Neural progenitor cell (in vitro differentiated cells): ENCODE results near the gene GOLIM4. TPM values are rescaled to one million over a fixed set of nuclear protein-coding genes. Genes with fewer than 3 reads are reported as not detected.

Experiments used
- DNase-seq: peaks from one replicate; pipeline ENCODE4 v3.0.0-alpha.2; 2016; ENCODE audit warnings: low spot score
- H2AFZ ChIP-seq: fragments of 200-600 bp; sonication (generic); replicated peaks from 2 replicates; pipeline ENCODE4 v1.6.1; 2016; ENCODE audit warnings: antibody characterized with exemption
- H3F3A ChIP-seq: fragments of 200-600 bp; sonication (generic); 2 replicates; pipeline ENCODE4 v1.6.1; 2016; ENCODE audit warnings: antibody characterized with exemption, low read depth
- H3K27ac ChIP-seq: fragments of 200-600 bp; sonication (generic); 2 replicates; pipeline ENCODE4 v1.5.1; 2016; ENCODE audit warnings: mild to moderate bottlenecking
- H3K27me3 ChIP-seq: fragments of 200-600 bp; sonication (generic); 2 replicates; pipeline ENCODE4 v1.6.1; 2016; ENCODE audit warnings: mild to moderate bottlenecking, moderate library complexity
- H3K36me3 ChIP-seq: fragments of 200-600 bp; sonication (generic); 2 replicates; pipeline ENCODE4 v1.5.1; 2016
- H3K4me1 ChIP-seq: fragments of 200-600 bp; sonication (generic); 2 replicates; pipeline ENCODE4 v1.6.1; 2016; ENCODE audit warnings: mixed run types
- H3K4me2 ChIP-seq: fragments of 200-600 bp; sonication (generic); 2 replicates; pipeline ENCODE4 v1.6.1; 2016
- H3K4me3 ChIP-seq: fragments of 200-600 bp; sonication (generic); 2 replicates; pipeline ENCODE4 v1.5.1; 2016
- H3K79me2 ChIP-seq: fragments of 200-600 bp; sonication (generic); 2 replicates; pipeline ENCODE4 v1.6.1; 2016; ENCODE audit warnings: low read depth
- H3K9ac ChIP-seq: fragments of 200-600 bp; sonication (generic); 2 replicates; pipeline ENCODE4 v1.6.1; 2016
- H3K9me3 ChIP-seq: fragments of 200-600 bp; sonication (generic); 2 replicates; pipeline ENCODE4 v1.5.1; 2016; ENCODE audit warnings: low read depth
- H4K20me1 ChIP-seq: fragments of 200-600 bp; sonication (generic); 2 replicates; pipeline ENCODE4 v1.6.1; 2016; ENCODE audit warnings: low read depth
- H3K27ac Mint-ChIP-seq: 3 replicates; pipeline ENCODE4 v1.8.0; 2021; ENCODE audit warnings: mixed read lengths
- H3K27me3 Mint-ChIP-seq: 2 replicates; pipeline ENCODE4 v1.8.0; 2022; ENCODE audit warnings: low read depth, mild to moderate bottlenecking, inconsistent platforms, moderate library complexity, mixed read lengths; ENCODE audit not compliant: insufficient read depth
- H3K36me3 Mint-ChIP-seq: 3 replicates; pipeline ENCODE4 v1.8.0; 2021; ENCODE audit warnings: mixed read lengths
- H3K4me1 Mint-ChIP-seq: 3 replicates; pipeline ENCODE4 v1.8.0; 2021; ENCODE audit warnings: mixed read lengths
- H3K4me3 Mint-ChIP-seq: 3 replicates; pipeline ENCODE4 v1.8.0; 2021; ENCODE audit warnings: mild to moderate bottlenecking, moderate library complexity, mixed read lengths
- H3K9me3 Mint-ChIP-seq: 3 replicates; pipeline ENCODE4 v1.8.0; 2020; ENCODE audit warnings: mixed read lengths
- CTCF ChIP-seq: fragments of 200-600 bp; sonication (generic); IDR thresholded peaks from 2 replicates; pipeline ENCODE4 v1.5.1; 2017; ENCODE audit warnings: antibody characterized with exemption, mild to moderate bottlenecking
- EZH2 ChIP-seq: fragments of 200-600 bp; sonication (generic); IDR thresholded peaks from 2 replicates; pipeline ENCODE4 v1.6.1; 2017; ENCODE audit warnings: antibody characterized with exemption, mild to moderate bottlenecking, moderate library complexity
- EZH2phosphoT487 ChIP-seq: fragments of 200-600 bp; sonication (generic); IDR thresholded peaks from 2 replicates; pipeline ENCODE4 v1.6.1; 2017; ENCODE audit warnings: antibody characterized with exemption
- total RNA-seq: library from RNA; depleted of rRNA; stranded (reverse); fragments of >200 nt; gene quantifications from 2 replicates; pipeline ENCODE4 v1.2.3, GENCODE V29; 2015; ENCODE audit warnings: low replicate concordance

The GOLIM4 gene
- total RNA-seq, 1 donor from 2014 or later, result 22.9 TPM

- no peak overlapping the region for H3K27ac ChIP-seq
- TF ChIP-seq EZH2phosphoT487 (no peak), EZH2 (no peak), CTCF (no peak)
- H3K9me3 ChIP-seq, result no peaks in the 10 kb centered on the region
- H2AFZ ChIP-seq, result no peak overlapping the region
- Mint-ChIP-seq H3K9me3 (no peaks in the 10 kb centered on the region), H3K36me3 (no peaks in the 10 kb centered on the region), H3K27me3 (no peaks in the 10 kb centered on the region), H3K4me3 (no peak overlapping the region), H3K27ac (no peak overlapping the region), H3K4me1 (peaks cover 31% of the 10 kb centered on the region)
- no peak overlapping the region for H3K4me3 ChIP-seq
- DNase-seq, result no peak
- peaks cover 98% of the 10 kb centered on the region for H3K79me2 ChIP-seq
- no peaks in the 10 kb centered on the region for H3K27me3 ChIP-seq
- peaks cover 57% of the 10 kb centered on the region for H4K20me1 ChIP-seq
- no peaks in the 10 kb centered on the region for H3K36me3 ChIP-seq
- no peak overlapping the region for H3K4me2 ChIP-seq
- H3K4me1 ChIP-seq, result peaks cover 27% of the 10 kb centered on the region
- H3F3A ChIP-seq, result peaks cover 2% of the 10 kb centered on the region
- no peak overlapping the region for H3K9ac ChIP-seq
Observed at GRCh38 chr3:168089179-168089771, 6.4 kb downstream of the GOLIM4 start.

GRCh38 chr3:168088106-168088720 lies 7.5 kb downstream of the GOLIM4 start:
- no peak overlapping the region for H3K4me3 Mint-ChIP-seq
- H3K27ac Mint-ChIP-seq, result no peak overlapping the region
- Histone ChIP-seq H3F3A (no peaks in the 10 kb centered on the region), H3K79me2 (peaks cover 98% of the 10 kb centered on the region), H4K20me1 (peaks cover 46% of the 10 kb centered on the region), H3K27ac (no peak overlapping the region), H3K36me3 (no peaks in the 10 kb centered on the region), H2AFZ (no peak overlapping the region), H3K4me1 (peaks cover 16% of the 10 kb centered on the region), H3K27me3 (no peaks in the 10 kb centered on the region), H3K9me3 (no peaks in the 10 kb centered on the region), H3K4me2 (no peak overlapping the region), H3K9ac (no peak overlapping the region), H3K4me3 (no peak overlapping the region)
- H3K36me3 Mint-ChIP-seq, result no peaks in the 10 kb centered on the region
- TF ChIP-seq EZH2phosphoT487 (no peak), CTCF (peak; percentile 43), EZH2 (no peak)
- peak; percentile 15 for DNase-seq
- no peaks in the 10 kb centered on the region for H3K9me3 Mint-ChIP-seq
- H3K27me3 Mint-ChIP-seq, result no peaks in the 10 kb centered on the region
- H3K4me1 Mint-ChIP-seq, result peaks cover 24% of the 10 kb centered on the region

GRCh38 chr3:168087539-168087938 lies 8.2 kb downstream of the GOLIM4 start:
- no peak for DNase-seq
- no peak overlapping the region for H3K27ac ChIP-seq

More at GRCh38 chr3:168087539-168087938, 8.2 kb downstream of the GOLIM4 start:
- Mint-ChIP-seq H3K9me3 (no peaks in the 10 kb centered on the region), H3K27me3 (no peaks in the 10 kb centered on the region), H3K4me3 (no peak overlapping the region), H3K36me3 (no peaks in the 10 kb centered on the region), H3K4me1 (peaks cover 18% of the 10 kb centered on the region), H3K27ac (no peak overlapping the region)
- H4K20me1 ChIP-seq, result peaks cover 40% of the 10 kb centered on the region
- TF ChIP-seq EZH2phosphoT487 (no peak), CTCF (no peak), EZH2 (no peak)
- no peak overlapping the region for H3K9ac ChIP-seq
- no peak overlapping the region for H3K4me3 ChIP-seq
- peaks cover 94% of the 10 kb centered on the region for H3K79me2 ChIP-seq
- H3K27me3 ChIP-seq, result no peaks in the 10 kb centered on the region
- no peak overlapping the region for H2AFZ ChIP-seq
- no peak overlapping the region for H3K4me2 ChIP-seq
- H3K4me1 ChIP-seq, result peaks cover 9% of the 10 kb centered on the region
- no peaks in the 10 kb centered on the region for H3F3A ChIP-seq
- H3K9me3 ChIP-seq, result no peaks in the 10 kb centered on the region
- H3K36me3 ChIP-seq, result no peaks in the 10 kb centered on the region
